ENCODE measurements around the gene NAA80. TPM values are rescaled to one million over a fixed set of nuclear protein-coding genes. Genes with fewer than 3 reads are reported as not detected.
A peak's percentile ranks its signal among the peaks of the same experiment; 100 is the strongest.

NAA80 gene
- total and polyA plus RNA-seq, 2 of the 13 experiments (the other 11 are each of a cell fraction or from before 2014, with no cell fraction given), result 3.4 to 8.7 TPM

GRCh38 chr3:50269977-50270413 is 29.2 kb downstream of the NAA80 start (continued):
- TF ChIP-seq ZNF18 (CRISPR knock-in tag; IDR thresholded peaks at IDR 0.05; ENCODE audit: insufficient replicate concordance) (no peak), ZNF451 (CRISPR knock-in tag; IDR thresholded peaks at IDR 0.05) (0 out of 2 replicates have a peak, but pooled peaks have one; percentile 23), ARNTL (CRISPR knock-in tag; IDR thresholded peaks at IDR 0.05) (peak; percentile 44; the same call in 1 of the 2 replicates), ZNF558 (CRISPR knock-in tag; IDR thresholded peaks at IDR 0.05; ENCODE audit: borderline replicate concordance) (peak; percentile 61; the same call in 1 of the 2 replicates), ZNF761 (CRISPR knock-in tag; conservative IDR thresholded peaks at IDR 0.05) (peak; percentile 58; the same call in 1 of the 2 replicates), ZFX (CRISPR knock-in tag; IDR thresholded peaks at IDR 0.05; ENCODE audit: low read depth) (0 out of 2 replicates have a peak, but pooled peaks have one; percentile 11), NAIF1 (CRISPR knock-in tag; IDR thresholded peaks at IDR 0.05; ENCODE audit: borderline replicate concordance) (no peak; the same call in 1 of the 2 replicates), ZNF782 (CRISPR knock-in tag; IDR thresholded peaks at IDR 0.05; ENCODE audit: borderline replicate concordance) (peak; percentile 42; the same call in 1 of the 2 replicates), TFDP1 (CRISPR knock-in tag; IDR thresholded peaks at IDR 0.05; ENCODE audit: borderline replicate concordance) (0 out of 2 replicates have a peak, but pooled peaks have one; percentile 4), MXI1 (IDR thresholded peaks at IDR 0.05; ENCODE audit: borderline replicate concordance, low read depth, low read length) (0 out of 3 replicates have a peak, but pooled peaks have one; percentile 4), ZNF777 (CRISPR knock-in tag; IDR thresholded peaks at IDR 0.05) (peak; percentile 39; the same call in 1 of the 2 replicates)
- TF ChIP-seq, protein P1, sequence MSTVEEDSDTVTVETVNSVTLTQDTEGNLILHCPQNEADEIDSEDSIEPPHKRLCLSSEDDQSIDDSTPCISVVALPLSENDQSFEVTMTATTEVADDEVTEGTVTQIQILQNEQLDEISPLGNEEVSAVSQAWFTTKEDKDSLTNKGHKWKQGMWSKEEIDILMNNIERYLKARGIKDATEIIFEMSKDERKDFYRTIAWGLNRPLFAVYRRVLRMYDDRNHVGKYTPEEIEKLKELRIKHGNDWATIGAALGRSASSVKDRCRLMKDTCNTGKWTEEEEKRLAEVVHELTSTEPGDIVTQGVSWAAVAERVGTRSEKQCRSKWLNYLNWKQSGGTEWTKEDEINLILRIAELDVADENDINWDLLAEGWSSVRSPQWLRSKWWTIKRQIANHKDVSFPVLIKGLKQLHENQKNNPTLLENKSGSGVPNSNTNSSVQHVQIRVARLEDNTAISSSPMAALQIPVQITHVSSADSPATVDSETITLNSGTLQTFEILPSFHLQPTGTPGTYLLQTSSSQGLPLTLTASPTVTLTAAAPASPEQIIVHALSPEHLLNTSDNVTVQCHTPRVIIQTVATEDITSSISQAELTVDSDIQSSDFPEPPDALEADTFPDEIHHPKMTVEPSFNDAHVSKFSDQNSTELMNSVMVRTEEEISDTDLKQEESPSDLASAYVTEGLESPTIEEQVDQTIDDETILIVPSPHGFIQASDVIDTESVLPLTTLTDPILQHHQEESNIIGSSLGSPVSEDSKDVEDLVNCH (CRISPR knock-in tag; IDR thresholded peaks at IDR 0.05), result 0 out of 2 replicates have a peak, but pooled peaks have one; percentile 53
